ENCODE measurements around the gene PRKACB. TPM values are rescaled to one million over a fixed set of nuclear protein-coding genes. Genes with fewer than 3 reads are reported as not detected.
"Not testable (repeated sequence)": the region's sequence is repeated elsewhere in the genome, so short reads cannot be mapped to it uniquely, and the experiment has no call there.

Gene PRKACB
- polyA plus RNA-seq, 3 donors = 42.8 to 47.2 (median 46.9) TPM

DNA sequence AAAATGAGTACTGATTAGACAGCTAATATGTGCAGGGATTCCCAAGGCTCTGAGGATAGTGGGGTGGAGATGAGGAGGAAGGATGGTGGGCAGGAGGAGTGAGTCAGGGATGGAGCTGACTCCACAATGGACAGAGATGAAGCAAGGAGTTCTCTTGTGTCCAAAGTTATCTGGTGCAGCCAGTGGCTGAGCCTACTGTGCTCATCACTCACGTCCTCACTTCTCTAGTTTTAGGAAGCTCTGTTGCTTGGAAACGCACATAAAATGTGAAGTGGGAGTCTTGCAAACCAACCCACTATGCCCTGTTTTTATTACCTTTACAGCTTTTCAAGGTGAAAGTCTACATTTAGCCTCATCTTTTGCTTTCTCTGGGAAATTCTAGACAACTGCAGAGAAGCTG, 120.9 kb downstream of the PRKACB start:
- DNase-seq = no peak

GRCh38 chr1:84265867-84266266, 121.8 kb downstream of the PRKACB start:
- no peak for DNase-seq

- DNase-seq = no peak
Observed at GRCh38 chr1:84266748-84267147, 122.7 kb downstream of the PRKACB start.

- DNase-seq = no peak
Observed at GRCh38 chr1:84267476-84267875, 123.4 kb downstream of the PRKACB start.

GRCh38 chr1:84268346-84268745, 124.3 kb downstream of the PRKACB start:
- DNase-seq = no peak

- no peak for DNase-seq
Observed at GRCh38 chr1:84269306-84269705, 125.2 kb downstream of the PRKACB start.

- peak; percentile 61 for DNase-seq
Observed at GRCh38 chr1:84271441-84272151, 127.5 kb downstream of the PRKACB start.

DNA sequence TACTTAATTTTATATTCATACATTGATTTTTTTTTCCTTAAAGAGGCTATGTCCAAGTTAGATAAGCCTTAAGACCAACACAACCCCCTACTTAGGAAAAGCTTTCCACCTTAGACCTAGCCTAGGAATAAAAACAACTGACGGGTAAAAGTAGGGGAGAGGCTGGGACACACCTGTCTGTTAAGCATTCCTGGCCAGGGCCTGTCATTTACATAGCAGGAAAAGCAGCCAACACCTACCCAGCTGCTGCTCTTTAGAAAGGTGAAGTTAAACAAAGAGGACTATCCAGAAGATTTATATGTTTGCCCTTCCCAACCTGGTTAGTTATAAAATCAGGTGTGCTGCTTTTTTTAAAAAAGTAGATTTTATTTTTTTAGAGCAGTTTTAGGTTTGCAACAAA, 128.3 kb downstream of the PRKACB start:
- DNase-seq = no peak

- no peak for DNase-seq
Observed at GRCh38 chr1:84277343-84278059, 133.4 kb downstream of the PRKACB start.

DNA sequence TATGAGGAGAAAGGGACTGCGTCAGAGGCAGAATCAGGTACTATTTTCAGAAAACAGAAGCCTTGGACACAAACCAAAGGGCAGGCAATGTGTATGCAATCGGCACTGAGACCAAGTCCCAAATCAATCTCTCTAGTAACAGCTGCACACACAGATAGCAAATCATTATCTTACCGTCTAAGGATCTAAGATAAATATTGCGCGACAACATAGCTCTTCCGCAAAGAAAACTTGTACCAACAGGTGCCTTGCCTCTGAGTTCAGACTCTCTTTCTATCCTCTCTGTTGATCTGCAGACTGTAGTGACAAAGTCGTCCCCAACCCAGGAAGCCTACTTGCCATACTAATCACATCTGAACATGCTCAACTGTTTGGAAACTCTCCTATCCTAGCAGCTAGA, 134.8 kb downstream of the PRKACB start:
- no peak for DNase-seq

- DNase-seq = no peak
Observed at GRCh38 chr1:84280912-84281311, 136.8 kb downstream of the PRKACB start.

DNA sequence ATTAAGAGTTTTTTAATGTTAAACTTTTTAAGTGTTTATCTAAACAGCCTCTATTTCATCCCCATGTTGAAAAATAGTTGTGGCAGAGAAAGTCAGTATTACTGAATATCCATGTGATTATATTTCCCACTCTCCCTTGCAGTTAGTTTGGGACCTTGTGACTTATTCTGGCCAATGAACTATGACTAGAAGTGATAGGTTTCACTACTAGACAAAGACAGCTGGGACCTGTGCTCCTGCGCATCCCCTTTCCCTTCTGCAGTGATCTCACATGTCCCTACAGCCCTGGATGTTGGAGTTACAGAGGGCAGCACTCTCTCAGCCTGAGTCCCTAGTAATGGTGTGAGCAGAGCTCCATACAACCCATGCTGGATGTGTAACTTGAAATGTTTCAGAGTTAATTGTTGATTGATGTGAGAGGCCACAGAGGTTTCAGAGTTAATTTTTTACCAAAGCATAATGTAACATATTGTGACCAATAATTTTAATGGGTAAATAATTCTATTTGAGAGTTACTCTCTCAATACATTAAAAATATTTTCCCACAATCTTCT, 138.8 kb downstream of the PRKACB start:
- DNase-seq = no peak

- DNase-seq = no peak
Observed at GRCh38 chr1:84283381-84283780, 139.3 kb downstream of the PRKACB start.

DNA sequence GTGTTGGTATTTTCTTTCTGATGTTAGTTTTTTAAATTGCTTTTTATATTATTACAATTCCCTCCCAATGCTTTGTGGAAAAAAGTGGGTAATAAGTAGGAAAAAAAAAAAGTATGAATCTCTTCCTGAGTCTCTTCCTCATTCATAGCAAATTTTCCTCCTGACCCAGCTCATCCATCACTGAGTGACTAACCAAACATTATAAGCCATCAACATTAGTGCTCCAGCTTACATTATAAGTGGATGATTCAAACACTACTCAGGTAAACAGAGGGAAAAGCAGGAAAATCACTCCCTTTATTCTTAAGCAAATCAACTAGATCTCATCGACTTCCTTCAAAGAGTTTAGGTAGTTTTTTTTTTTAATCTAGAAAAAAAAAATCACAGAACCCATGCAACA, 142.0 kb downstream of the PRKACB start:
- no peak for DNase-seq

DNA sequence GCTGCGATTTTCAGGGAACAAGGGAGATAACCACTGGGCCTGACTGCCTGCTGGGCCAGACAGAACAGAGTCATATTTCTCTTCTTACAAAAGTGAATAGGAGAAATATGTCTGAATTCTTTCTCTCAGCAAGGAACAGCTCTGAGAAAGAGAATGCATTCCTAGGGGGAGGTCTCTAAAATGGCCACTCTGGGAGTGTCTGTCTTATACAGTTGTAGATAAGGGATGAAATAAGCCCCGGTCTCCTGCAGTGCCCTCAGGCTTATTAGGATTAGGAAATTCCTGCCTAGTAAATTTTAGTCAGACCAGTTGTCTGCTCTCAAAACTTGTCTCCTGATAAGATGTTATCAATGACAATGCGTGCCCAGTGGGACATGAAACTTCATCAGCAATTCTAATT, 143.3 kb downstream of the PRKACB start:
- DNase-seq = not testable (repeated sequence)

Other genes with a start within 250 kb of the PRKACB start
- gene TTLL7, start 145.1 kb upstream of the PRKACB start, polyA plus RNA-seq (ENCODE audit: insufficient read length in 3 of 3) = 1 to 10 TPM; 3.7 to 7.0 (median 5.0) TPM
- gene SAMD13, start 157.4 kb downstream of the PRKACB start, polyA plus RNA-seq (ENCODE audit: insufficient read length in 3 of 3) = 1 to 10 TPM; 5.3 to 7.0 (median 5.3) TPM

All from renal pelvis (tissue), 4 donors.